ENCODE data around the gene BCAS3.

The BCAS3 gene

GRCh38 chr17:61333136-61333535 lies 655.5 kb downstream of the BCAS3 start:
- no peaks in the 10 kb centered on the region for H4K20me1 ChIP-seq (ENCODE audit: insufficient read depth)
- H3K4me2 ChIP-seq: no peak overlapping the region
- H3K27ac ChIP-seq: no peak overlapping the region
- H2AFZ ChIP-seq (ENCODE audit: low read depth): no peak overlapping the region
- H3K79me2 ChIP-seq (ENCODE audit: insufficient read depth, low read depth): no peaks in the 10 kb centered on the region
- no peak for TF ChIP-seq CTCF (conservative IDR thresholded peaks at IDR 0.05; ENCODE audit: low read depth, low read length)
- no peaks in the 10 kb centered on the region for H3K4me1 ChIP-seq (ENCODE audit: low read depth, poor library complexity, severe bottlenecking)
- H3K36me3 ChIP-seq (ENCODE audit: insufficient read depth): no peaks in the 10 kb centered on the region
- no peak overlapping the region for H3K9ac ChIP-seq
- H3K4me3 ChIP-seq (IDR thresholded peaks at IDR 0.05; ENCODE audit: insufficient read depth, low read depth, low read length): no peak overlapping the region
- no peaks in the 10 kb centered on the region for H3K27me3 ChIP-seq (ENCODE audit: insufficient read depth, low read depth)

GRCh38 chr17:61334673-61335072 lies 657.0 kb downstream of the BCAS3 start:
- Histone ChIP-seq H3K9ac (no peak overlapping the region), H3K27ac (no peak overlapping the region), H2AFZ (ENCODE audit: low read depth) (no peak overlapping the region), H3K27me3 (ENCODE audit: insufficient read depth, low read depth) (no peaks in the 10 kb centered on the region), H3K4me2 (no peak overlapping the region), H3K4me3 (IDR thresholded peaks at IDR 0.05; ENCODE audit: insufficient read depth, low read depth, low read length) (no peak overlapping the region), H3K79me2 (ENCODE audit: insufficient read depth, low read depth) (no peaks in the 10 kb centered on the region), H4K20me1 (ENCODE audit: insufficient read depth) (no peaks in the 10 kb centered on the region), H3K4me1 (ENCODE audit: low read depth, poor library complexity, severe bottlenecking) (no peaks in the 10 kb centered on the region), H3K36me3 (ENCODE audit: insufficient read depth) (no peaks in the 10 kb centered on the region)
- no peak for TF ChIP-seq CTCF (conservative IDR thresholded peaks at IDR 0.05; ENCODE audit: low read depth, low read length)

GRCh38 chr17:61335105-61335844 lies 657.6 kb downstream of the BCAS3 start:
- no peak overlapping the region for H3K4me3 ChIP-seq (IDR thresholded peaks at IDR 0.05; ENCODE audit: insufficient read depth, low read depth, low read length)
- H3K36me3 ChIP-seq (ENCODE audit: insufficient read depth): no peaks in the 10 kb centered on the region
- H2AFZ ChIP-seq (ENCODE audit: low read depth): no peak overlapping the region
- H3K79me2 ChIP-seq (ENCODE audit: insufficient read depth, low read depth): no peaks in the 10 kb centered on the region
- H3K4me1 ChIP-seq (ENCODE audit: low read depth, poor library complexity, severe bottlenecking): no peaks in the 10 kb centered on the region
- H3K9ac ChIP-seq: no peak overlapping the region
- H3K27me3 ChIP-seq (ENCODE audit: insufficient read depth, low read depth): no peaks in the 10 kb centered on the region
- H3K27ac ChIP-seq: no peak overlapping the region
- no peak overlapping the region for H3K4me2 ChIP-seq
- H4K20me1 ChIP-seq (ENCODE audit: insufficient read depth): no peaks in the 10 kb centered on the region
- TF ChIP-seq CTCF (conservative IDR thresholded peaks at IDR 0.05; ENCODE audit: low read depth, low read length): no peak

- Histone ChIP-seq H3K9ac (no peak overlapping the region), H2AFZ (ENCODE audit: low read depth) (no peak overlapping the region), H3K79me2 (ENCODE audit: insufficient read depth, low read depth) (no peaks in the 10 kb centered on the region), H3K4me3 (IDR thresholded peaks at IDR 0.05; ENCODE audit: insufficient read depth, low read depth, low read length) (no peak overlapping the region), H3K4me1 (ENCODE audit: low read depth, poor library complexity, severe bottlenecking) (no peaks in the 10 kb centered on the region), H3K27ac (no peak overlapping the region), H4K20me1 (ENCODE audit: insufficient read depth) (no peaks in the 10 kb centered on the region), H3K4me2 (no peak overlapping the region), H3K36me3 (ENCODE audit: insufficient read depth) (no peaks in the 10 kb centered on the region), H3K27me3 (ENCODE audit: insufficient read depth, low read depth) (no peaks in the 10 kb centered on the region)
- no peak for TF ChIP-seq CTCF (conservative IDR thresholded peaks at IDR 0.05; ENCODE audit: low read depth, low read length)
These were observed 658.4 kb downstream of the BCAS3 start for GRCh38 chr17:61335845-61336655.

All from KMS-11 (cell line).